ENCODE measurements around the gene RAPSN. TPM values are rescaled to one million over a fixed set of nuclear protein-coding genes. Genes with fewer than 3 reads are reported as not detected.

The RAPSN gene
- total RNA-seq, 2 donors from 2014 or later = not detected

DNA sequence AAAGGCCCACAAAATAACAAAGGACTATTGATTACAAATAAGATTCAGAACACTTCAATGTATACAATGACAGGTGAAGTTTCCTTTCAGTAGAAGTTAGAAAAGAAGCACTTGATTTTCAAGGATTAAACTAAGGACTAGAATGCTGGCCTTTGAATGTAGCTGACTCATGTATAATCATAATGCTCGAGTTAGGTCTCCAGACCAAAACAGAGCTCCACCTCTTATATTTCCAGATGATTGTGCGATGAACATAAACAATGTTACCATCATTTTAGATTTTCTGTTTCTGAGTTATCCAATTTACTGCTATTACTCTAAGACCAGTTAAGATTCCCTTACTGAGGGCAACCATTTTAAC lies 40.4 kb upstream of the RAPSN start:
- H3K27me3 ChIP-seq = no peaks in the 10 kb centered on the region
- H3K4me1 ChIP-seq = no peaks in the 10 kb centered on the region
- DNase-seq (ENCODE audit: low spot score) = no peak
- H3K36me3 ChIP-seq = peaks cover 24% of the 10 kb centered on the region
- H3K9me3 ChIP-seq = no peaks in the 10 kb centered on the region
- H3K4me3 ChIP-seq = no peak overlapping the region
- TF ChIP-seq, protein P1, sequence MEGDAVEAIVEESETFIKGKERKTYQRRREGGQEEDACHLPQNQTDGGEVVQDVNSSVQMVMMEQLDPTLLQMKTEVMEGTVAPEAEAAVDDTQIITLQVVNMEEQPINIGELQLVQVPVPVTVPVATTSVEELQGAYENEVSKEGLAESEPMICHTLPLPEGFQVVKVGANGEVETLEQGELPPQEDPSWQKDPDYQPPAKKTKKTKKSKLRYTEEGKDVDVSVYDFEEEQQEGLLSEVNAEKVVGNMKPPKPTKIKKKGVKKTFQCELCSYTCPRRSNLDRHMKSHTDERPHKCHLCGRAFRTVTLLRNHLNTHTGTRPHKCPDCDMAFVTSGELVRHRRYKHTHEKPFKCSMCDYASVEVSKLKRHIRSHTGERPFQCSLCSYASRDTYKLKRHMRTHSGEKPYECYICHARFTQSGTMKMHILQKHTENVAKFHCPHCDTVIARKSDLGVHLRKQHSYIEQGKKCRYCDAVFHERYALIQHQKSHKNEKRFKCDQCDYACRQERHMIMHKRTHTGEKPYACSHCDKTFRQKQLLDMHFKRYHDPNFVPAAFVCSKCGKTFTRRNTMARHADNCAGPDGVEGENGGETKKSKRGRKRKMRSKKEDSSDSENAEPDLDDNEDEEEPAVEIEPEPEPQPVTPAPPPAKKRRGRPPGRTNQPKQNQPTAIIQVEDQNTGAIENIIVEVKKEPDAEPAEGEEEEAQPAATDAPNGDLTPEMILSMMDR (IDR thresholded peaks at IDR 0.05) = no peak
- no peak overlapping the region for H3K27ac ChIP-seq

DNA sequence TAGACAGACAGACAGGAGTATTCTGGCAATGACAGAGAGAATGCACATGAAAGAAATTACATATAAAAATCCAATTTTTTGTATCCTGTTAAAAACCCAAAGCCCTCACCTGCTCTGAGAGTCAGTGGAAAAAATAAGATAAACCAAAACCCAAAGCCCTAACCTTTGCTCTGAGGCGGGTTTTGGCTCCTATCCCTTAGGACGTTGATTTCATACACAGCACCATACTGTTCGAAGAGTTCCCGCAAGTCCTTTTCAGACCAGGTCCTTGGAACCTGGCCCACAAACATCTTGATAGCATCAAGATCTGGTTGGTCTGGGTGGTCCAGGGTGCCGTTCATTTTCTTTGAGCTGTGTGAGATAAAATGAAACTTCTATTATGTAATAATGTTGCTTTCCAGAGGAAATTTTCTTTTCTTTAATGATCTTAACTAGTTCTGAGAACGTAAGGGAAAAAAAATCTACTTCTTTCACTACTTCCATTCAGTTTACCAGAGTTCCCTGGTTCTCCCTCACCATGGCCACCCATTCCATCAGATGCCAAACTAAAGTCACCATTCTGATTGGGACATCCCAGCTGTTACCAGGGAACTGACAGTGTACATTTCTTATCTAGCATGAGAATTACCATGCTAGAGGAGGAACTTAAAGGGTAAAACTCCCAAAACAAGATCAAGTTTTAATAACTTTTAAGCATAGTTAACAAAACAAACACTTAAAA lies 39.9 kb upstream of the RAPSN start:
- Histone ChIP-seq H3K27me3 (no peaks in the 10 kb centered on the region), H3K4me3 (no peak overlapping the region), H3K27ac (no peak overlapping the region), H3K36me3 (peaks cover 30% of the 10 kb centered on the region), H3K4me1 (no peaks in the 10 kb centered on the region), H3K9me3 (no peaks in the 10 kb centered on the region)
- TF ChIP-seq, protein P1 (IDR thresholded peaks at IDR 0.05) = no peak
- no peak for DNase-seq (ENCODE audit: low spot score)

DNA sequence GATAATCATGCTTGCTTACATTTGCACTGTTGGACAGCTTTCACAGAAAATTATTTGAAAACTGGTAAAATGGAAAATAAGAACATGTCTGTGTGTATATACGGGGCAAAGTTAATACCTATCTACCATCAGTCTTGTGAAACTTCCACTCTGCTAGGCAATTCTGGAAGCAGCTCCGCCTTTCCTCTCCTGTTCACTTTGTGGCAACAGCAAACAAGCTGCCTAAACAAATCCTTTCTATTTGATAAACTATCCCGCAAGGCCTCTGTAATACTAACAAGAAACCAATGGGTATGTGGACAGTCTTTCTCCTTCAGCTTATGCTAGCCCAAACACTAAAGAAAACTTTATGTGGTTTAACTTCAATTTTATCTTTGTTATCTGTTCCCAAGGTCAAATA lies 39.2 kb upstream of the RAPSN start:
- no peak for DNase-seq (ENCODE audit: low spot score)
- no peaks in the 10 kb centered on the region for H3K27me3 ChIP-seq
- no peak overlapping the region for H3K4me3 ChIP-seq
- H3K27ac ChIP-seq = no peak overlapping the region
- peaks cover 37% of the 10 kb centered on the region for H3K36me3 ChIP-seq
- TF ChIP-seq, protein P1 (IDR thresholded peaks at IDR 0.05) = no peak
- H3K4me1 ChIP-seq = no peaks in the 10 kb centered on the region
- no peaks in the 10 kb centered on the region for H3K9me3 ChIP-seq

DNA sequence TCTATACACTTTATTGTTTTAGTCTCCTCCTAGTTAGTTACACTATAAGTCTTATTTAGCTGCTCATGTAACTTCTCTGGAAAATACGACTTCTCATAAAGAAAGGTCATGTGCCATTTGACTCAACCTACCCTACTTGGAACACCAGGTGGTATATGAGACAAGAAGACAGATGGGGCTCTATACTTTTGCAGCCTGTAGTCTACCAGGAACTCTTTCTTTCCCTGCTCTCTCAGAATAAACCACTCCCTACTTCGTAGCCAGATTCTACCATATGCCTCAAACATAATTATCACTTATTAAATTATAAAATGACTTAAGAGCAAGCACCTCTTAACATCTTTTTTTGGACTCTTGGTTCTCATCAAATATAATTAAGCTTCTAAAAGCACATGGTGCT lies 38.5 kb upstream of the RAPSN start:
- no peak overlapping the region for H3K27ac ChIP-seq
- H3K9me3 ChIP-seq = no peaks in the 10 kb centered on the region
- no peak overlapping the region for H3K4me3 ChIP-seq
- peaks cover 44% of the 10 kb centered on the region for H3K36me3 ChIP-seq
- H3K4me1 ChIP-seq = no peaks in the 10 kb centered on the region
- no peaks in the 10 kb centered on the region for H3K27me3 ChIP-seq
- TF ChIP-seq, protein P1 (IDR thresholded peaks at IDR 0.05) = no peak
- no peak for DNase-seq (ENCODE audit: low spot score)

DNA sequence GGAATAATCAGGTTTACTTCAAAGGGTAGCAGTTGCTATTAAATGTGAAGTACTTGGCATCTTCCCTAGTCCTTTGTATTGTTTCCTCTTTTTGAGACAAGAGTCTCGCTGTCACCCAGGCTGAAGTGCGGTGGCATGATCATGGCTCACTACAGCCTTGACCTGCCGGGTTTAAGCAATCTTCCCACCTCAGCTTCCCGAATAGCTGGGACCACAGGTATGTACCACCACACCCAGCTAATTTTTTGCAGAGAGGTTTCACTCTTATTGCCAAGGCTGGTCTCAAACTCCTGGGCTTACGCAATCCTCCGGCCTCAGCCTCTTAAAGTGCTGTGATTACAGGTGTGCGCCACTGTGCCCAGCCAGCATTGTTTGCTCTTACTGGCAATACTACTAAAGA lies 36.2 kb upstream of the RAPSN start:
- TF ChIP-seq, protein P1 (IDR thresholded peaks at IDR 0.05) = no peak
- Histone ChIP-seq H3K27ac (no peak overlapping the region), H3K36me3 (peaks cover 65% of the 10 kb centered on the region)

DNA sequence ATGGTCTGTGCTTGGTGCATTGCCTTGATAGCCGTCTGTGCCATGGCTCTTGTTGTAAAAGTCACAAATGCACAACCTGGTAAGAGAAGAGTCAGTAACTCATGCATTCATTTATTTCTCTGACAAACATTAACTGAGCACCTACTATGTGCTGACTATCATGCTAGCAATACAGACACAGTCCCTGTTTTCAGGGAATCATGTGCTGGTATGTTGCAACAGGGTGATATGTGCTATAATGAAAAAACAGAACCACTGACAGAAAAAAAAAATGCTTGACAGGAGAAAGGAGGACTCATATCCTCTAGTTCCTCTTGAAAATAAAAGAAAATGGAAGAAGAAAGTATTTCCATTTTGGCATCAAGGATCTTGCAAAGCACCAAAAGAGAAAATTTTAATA lies 34.5 kb upstream of the RAPSN start:
- Histone ChIP-seq H3K36me3 (peaks cover 80% of the 10 kb centered on the region), H3K27me3 (no peaks in the 10 kb centered on the region), H3K4me3 (no peak overlapping the region), H3K4me1 (no peaks in the 10 kb centered on the region), H3K9me3 (no peaks in the 10 kb centered on the region), H3K27ac (no peak overlapping the region)
- DNase-seq (ENCODE audit: low spot score) = no peak
- TF ChIP-seq, protein P1 (IDR thresholded peaks at IDR 0.05) = no peak

More for the DNA sequence above, 36.2 kb upstream of the RAPSN start:
- H3K9me3 ChIP-seq = no peaks in the 10 kb centered on the region
- H3K4me1 ChIP-seq = no peaks in the 10 kb centered on the region
- no peak overlapping the region for H3K4me3 ChIP-seq
- DNase-seq (ENCODE audit: low spot score) = no peak
- no peaks in the 10 kb centered on the region for H3K27me3 ChIP-seq

All from right atrium auricular region (tissue), 2 donors.